H1 (cell line): ENCODE results near the gene MAPK1. TPM values are rescaled to one million over a fixed set of nuclear protein-coding genes. Genes with fewer than 3 reads are reported as not detected.

Experiments
- CTCF ChIA-PET: fragments of 300-600 bp; sonication (Branson Sonifier 250); formaldehyde crosslinking; loops from one replicate; lab custom pipeline; 2021; ENCODE audit not compliant: partially characterized antibody; lab: Charles Lee
- POLR2A ChIA-PET: fragments of 300-600 bp; sonication (Branson Sonifier 250); formaldehyde crosslinking; loops from one replicate; lab custom pipeline; 2021; ENCODE audit warnings: inconsistent platforms; ENCODE audit not compliant: partially characterized antibody; lab: Charles Lee
- DNase-seq, 2 experiments: peaks; one replicate each; pipeline versions ENCODE4 v3.0.0 to v3.0.0-alpha.2; 2010 to 2022; ENCODE audit warnings: low spot score in 2 of 2, low read depth in 1 of 2, mixed read lengths in 1 of 2
- FAIRE-seq: peaks from 2 replicates; lab custom pipeline; 2011; peaks lifted over from hg19 to GRCh38; lab: Jason Lieb, UNC
- H2AFZ ChIP-seq: 2 replicates; pipeline ENCODE4 v1.8.1; 2012; ENCODE audit warnings: low read length, inconsistent platforms
- H2AK5ac ChIP-seq: 2 replicates; pipeline ENCODE4 v1.6.1; 2013; ENCODE audit warnings: low read depth, low read length
- H2BK120ac ChIP-seq: replicated peaks from 2 replicates; pipeline ENCODE3; 2013; ENCODE audit warnings: low read depth, low read length, inconsistent platforms
- H2BK12ac ChIP-seq: 2 replicates; pipeline ENCODE4 v1.6.1; 2013; ENCODE audit warnings: low read depth, low read length
- H2BK15ac ChIP-seq: 2 replicates; pipeline ENCODE4 v1.6.1; 2013; ENCODE audit warnings: low read length
- H2BK20ac ChIP-seq: 2 replicates; pipeline ENCODE4 v1.6.1; 2013; ENCODE audit warnings: low read length
- H2BK5ac ChIP-seq: 2 replicates; pipeline ENCODE4 v1.6.1; 2013; ENCODE audit warnings: low read depth, low read length
- H3K14ac ChIP-seq: 2 replicates; pipeline ENCODE4 v1.6.1; 2013; ENCODE audit warnings: inconsistent platforms; ENCODE audit not compliant: insufficient read length
- H3K18ac ChIP-seq: 2 replicates; pipeline ENCODE4 v1.6.1; 2013; ENCODE audit warnings: low read length; ENCODE audit errors: extremely low read depth
- H3K23ac ChIP-seq: 2 replicates; pipeline ENCODE4 v1.6.1; 2013; ENCODE audit warnings: inconsistent platforms; ENCODE audit not compliant: insufficient read length
- H3K23me2 ChIP-seq: 2 replicates; pipeline ENCODE4 v1.6.1; 2013; ENCODE audit warnings: low read depth, low read length
- H3K27ac ChIP-seq: 2 replicates; pipeline ENCODE4 v1.6.1; 2011; ENCODE audit warnings: low read depth, low read length, inconsistent platforms
- H3K27me3 ChIP-seq, 4 experiments: replicated peaks in 1 of 4; 1 replicate in 1 of 4; 2 replicates in 3 of 4; pipeline versions ENCODE4 v1.6.1 to v1.8.1; 2011 to 2013; ENCODE audit warnings: low read length in 3 of 4, mild to moderate bottlenecking in 3 of 4, inconsistent platforms in 2 of 4, mixed read lengths in 2 of 4, moderate library complexity in 1 of 4; ENCODE audit not compliant: control insufficient read depth in 3 of 4, insufficient read depth in 3 of 4; ENCODE audit errors: extremely low read depth in 1 of 4
- H3K36me3 ChIP-seq, 4 experiments: 2 replicates each; pipeline versions ENCODE4 v1.6.1 to v1.8.1; 2011 to 2013; ENCODE audit warnings: mild to moderate bottlenecking in 4 of 4, low read length in 3 of 4, moderate library complexity in 2 of 4, control low read depth in 1 of 4, inconsistent platforms in 1 of 4; ENCODE audit not compliant: insufficient read depth in 4 of 4, control insufficient read depth in 2 of 4
- H3K4ac ChIP-seq: replicated peaks from 2 replicates; pipeline ENCODE3; 2013; ENCODE audit warnings: low read length, low read depth, mixed read lengths, inconsistent platforms; ENCODE audit not compliant: insufficient read length
- H3K4me1 ChIP-seq, 4 experiments: replicated peaks in 1 of 4; 1 replicate in 1 of 4; 2 replicates in 3 of 4; pipeline versions ENCODE4 v1.6.1 to v1.8.1; 2011 to 2013; ENCODE audit warnings: low read length in 3 of 4, inconsistent platforms in 2 of 4, mixed read lengths in 1 of 4; ENCODE audit not compliant: insufficient read depth in 4 of 4, control insufficient read depth in 3 of 4
- H3K4me2 ChIP-seq, 2 experiments: 2 replicates each; pipeline versions ENCODE4 v1.6.1 to v1.8.1; 2011 to 2013; ENCODE audit warnings: low read depth in 2 of 2, low read length in 2 of 2, control low read depth in 1 of 2, inconsistent platforms in 1 of 2, mild to moderate bottlenecking in 1 of 2; ENCODE audit not compliant: insufficient read depth in 1 of 2
- H3K4me3 ChIP-seq, 4 experiments: fragments of 200-600, 300-600 bp in 1 of 4; sonication (generic), shearing (Covaris generic), sonication (Bioruptor Twin) in 1 of 4; 2 replicates each; pipeline versions ENCODE4 v1.5.1 to v1.8.1; 2011 to 2016; ENCODE audit warnings: low read length in 4 of 4, low read depth in 3 of 4, control low read depth in 2 of 4, inconsistent platforms in 2 of 4, mild to moderate bottlenecking in 2 of 4, mixed read lengths in 1 of 4, moderate library complexity in 1 of 4; ENCODE audit not compliant: insufficient read depth in 2 of 4; ENCODE audit errors: extremely low read depth in 1 of 4
- H3K56ac ChIP-seq: replicated peaks from 2 replicates; pipeline ENCODE3; 2013; ENCODE audit warnings: low read depth, mild to moderate bottlenecking, mixed read lengths, low read length, inconsistent platforms; ENCODE audit not compliant: insufficient read length
- H3K79me1 ChIP-seq: 2 replicates; pipeline ENCODE4 v1.6.1; 2013; ENCODE audit warnings: low read depth, low read length, control low read depth
- H3K79me2 ChIP-seq, 2 experiments: 2 replicates each; pipeline versions ENCODE4 v1.6.1 to v1.8.1; 2012 to 2013; ENCODE audit warnings: low read length in 2 of 2, mild to moderate bottlenecking in 2 of 2, inconsistent platforms in 1 of 2; ENCODE audit not compliant: insufficient read depth in 2 of 2, control insufficient read depth in 1 of 2
- H3K9ac ChIP-seq, 4 experiments: replicated peaks in 1 of 4; 1 replicate in 1 of 4; 2 replicates in 3 of 4; pipeline versions ENCODE4 v1.6.1 to v1.8.1; 2011 to 2013; ENCODE audit warnings: low read depth in 3 of 4, low read length in 3 of 4, control low read depth in 2 of 4, mild to moderate bottlenecking in 2 of 4, moderate library complexity in 2 of 4, inconsistent platforms in 1 of 4; ENCODE audit errors: extremely low read depth in 1 of 4
- H3K9me3 ChIP-seq, 2 experiments: 2 replicates each; pipeline versions ENCODE4 v1.6.1 to v1.8.1; 2012 to 2013; ENCODE audit warnings: mild to moderate bottlenecking in 2 of 2, moderate library complexity in 2 of 2, control low read depth in 1 of 2, inconsistent platforms in 1 of 2, low read depth in 1 of 2, low read length in 1 of 2, mixed read lengths in 1 of 2; ENCODE audit not compliant: insufficient read depth in 2 of 2
- H4K20me1 ChIP-seq, 2 experiments: replicated peaks in 1 of 2; 2 replicates each; pipeline versions ENCODE3 to v1.8.1; 2011 to 2013; ENCODE audit warnings: inconsistent platforms in 2 of 2, low read length in 2 of 2, mild to moderate bottlenecking in 1 of 2; ENCODE audit not compliant: insufficient read depth in 2 of 2, control insufficient read depth in 1 of 2
- H4K5ac ChIP-seq: 2 replicates; pipeline ENCODE4 v1.6.1; 2013; ENCODE audit warnings: low read length, low read depth, mixed read lengths, inconsistent platforms; ENCODE audit not compliant: insufficient read length
- H4K8ac ChIP-seq: 2 replicates; pipeline ENCODE4 v1.8.0; 2013; ENCODE audit warnings: mild to moderate bottlenecking, moderate library complexity, low read length, inconsistent platforms; ENCODE audit not compliant: insufficient read depth; ENCODE audit errors: extremely low read depth
- H4K91ac ChIP-seq: replicated peaks from 2 replicates; pipeline ENCODE3; 2013; ENCODE audit warnings: low read length, mixed read lengths, inconsistent platforms; ENCODE audit not compliant: insufficient read length
- POU5F1 ChIP-seq: IDR thresholded peaks from 2 replicates; pipeline ENCODE4 v1.6.1; 2011; ENCODE audit warnings: low read depth, mild to moderate bottlenecking, low read length, moderate library complexity
- WGBS, 2 experiments: shearing (Covaris generic) in 1 of 2; methylation state at CpG; one replicate each; pipeline versions ENCODE4 v1.1.6 to v1.1.7; 2013 to 2015; ENCODE audit warnings: low lambda C conversion rate in 2 of 2, mixed read lengths in 2 of 2, inconsistent platforms in 1 of 2, low coverage in 1 of 2, missing lambda C conversion rate in 1 of 2; ENCODE audit not compliant: insufficient replicate concordance in 2 of 2, insufficient coverage in 1 of 2, insufficient read length in 1 of 2; ENCODE audit errors: extremely low coverage in 1 of 2, missing lambda C conversion rate in 1 of 2; 5-methylcytosine and 5-hydroxymethylcytosine counted together
- polyA plus RNA-seq, 7 experiments: library from polyadenylated mRNA; depleted of rRNA in 3 of 7; stranded (reverse) in 5 of 7; unstranded in 2 of 7; fragments of >200 nt in 5 of 7; fragments of 200-250 nt in 2 of 7; gene quantifications; 1 replicate in 5 of 7; 2 replicates in 1 of 7; 4 replicates in 1 of 7; pipeline versions ENCODE4 v1.2.1 to v1.2.3, GENCODE V29; 2011 to 2013; ENCODE audit warnings: missing spikeins in 2 of 7, mixed read lengths in 2 of 7
- small RNA-seq: library from polyadenylated mRNA; stranded (forward); fragments of <200 nt; extraction: miRNeasy Mini kit (QIAGEN cat#:217004); gene quantifications from one replicate; pipeline ENCODE3, GENCODE V24; 2013; ENCODE audit not compliant: insufficient read depth
- total RNA-seq: library from RNA; stranded (reverse); fragmentation: NEBNext Ultra II Directional; extraction: Animal tissue kit (Norgen Biotek cat#: 25700); gene quantifications from 2 replicates; pipeline ENCODE4 v1.2.1, GENCODE V29; 2021

MAPK1 gene
- total and polyA plus RNA-seq, 2 of the 8 experiments (the other 6 are each of a cell fraction or from before 2014, with no cell fraction given), result 28.1 to 101 TPM

DNA sequence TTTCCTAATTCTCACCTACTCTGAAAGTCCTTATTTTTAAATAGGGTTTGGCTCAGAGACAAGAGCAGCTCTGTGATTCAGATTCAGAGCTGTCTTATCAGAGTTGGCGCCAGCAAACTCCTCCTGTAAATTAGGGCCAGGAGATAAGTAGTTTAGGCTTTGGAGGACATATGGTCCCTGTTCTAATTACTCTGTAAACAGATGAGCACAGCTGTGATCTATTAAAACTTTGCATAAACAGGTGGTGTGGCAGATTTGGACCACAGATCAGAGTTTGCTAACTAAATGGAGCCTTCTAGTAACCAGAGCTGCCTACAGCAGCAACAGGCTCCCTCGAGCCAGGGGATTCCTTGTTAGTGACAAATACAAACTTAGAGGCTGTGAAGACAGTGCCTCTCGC is 159.8 kb downstream of the MAPK1 start:
- Histone ChIP-seq H4K20me1 (peaks cover 0 to 8% of the 10 kb centered on the region in 2 experiments), H2BK12ac (no peak overlapping the region), H3K14ac (no peak overlapping the region), H3K79me2 (no peaks in the 10 kb centered on the region), H3K79me1 (no peaks in the 10 kb centered on the region), H2AFZ (no peak overlapping the region), H3K4me3 (no peak overlapping the region), H3K36me3 (peaks cover 0 to 5% (median 3%) of the 10 kb centered on the region in 4 experiments; a peak in 2 of 8 replicates), H2BK20ac (no peak overlapping the region), H4K5ac (no peak overlapping the region), H3K4me1 (no peaks in the 10 kb centered on the region), H3K4ac (no peak overlapping the region), H3K23ac (no peak overlapping the region), H3K27ac (no peak overlapping the region), H2BK15ac (no peak overlapping the region), H3K27me3 (no peaks in the 10 kb centered on the region), H2BK120ac (no peak overlapping the region), H4K8ac (no peak overlapping the region), H3K56ac (no peak overlapping the region), H4K91ac (no peak overlapping the region), H3K23me2 (no peaks in the 10 kb centered on the region), H3K18ac (no peak overlapping the region), H2BK5ac (no peak overlapping the region), H2AK5ac (no peak overlapping the region), H3K9ac (peak overlapping the region in 1 of 4 experiments; percentile 14; a peak in 1 of 7 replicates), H3K4me2 (no peak overlapping the region), H3K9me3 (no peaks in the 10 kb centered on the region)
- FAIRE-seq (no peak), DNase-seq (no peak)
- ChIA-PET POLR2A (interaction anchor here (1.2 to 1.4 kb wide), 2 partner anchors 9 to 27 kb away, joined by 3 to 6 read pairs; no protein-coding TSS in a partner anchor), CTCF (interaction anchor here (1.1 to 2.7 kb wide), 4 partner anchors 9 to 245 kb away, joined by 3 to 13 read pairs (median 4); no protein-coding TSS in a partner anchor)
- TF ChIP-seq POU5F1, result no peak
- 93% methylated on average over 3 of the region's 3 CpGs; no CpG with 5 or more reads in 1 of the 2 experiments for WGBS, 2 experiments

Small RNA genes within 50 kb of the gene (small RNA-seq; reads per million reads assigned to genes)
- gene RN7SL280P (not detected), gene RNA5SP493 (not detected)

Other genes with a start within 250 kb of the MAPK1 start
- 36.5 and 36.7 TPM in 2 replicates for gene YDJC, start 237.6 kb downstream of the MAPK1 start, total RNA-seq
- gene YDJC, start 237.6 kb downstream of the MAPK1 start, polyA plus RNA-seq (2011; rRNA removed), result 45.2 and 77.7 TPM in 2 replicates
- not detected in 2 replicates for gene CCDC116, start 234.9 kb downstream of the MAPK1 start, total RNA-seq
- 0.08 and 0.14 TPM in 2 replicates for gene CCDC116, start 234.9 kb downstream of the MAPK1 start, polyA plus RNA-seq (2011; rRNA removed)
- 51.1 and 54.5 TPM in 2 replicates for gene SDF2L1, start 225.3 kb downstream of the MAPK1 start, total RNA-seq
- gene SDF2L1, start 225.3 kb downstream of the MAPK1 start, polyA plus RNA-seq (2011; rRNA removed), result 59.6 and 75.4 TPM in 2 replicates
- gene PPIL2, start 201.6 kb downstream of the MAPK1 start, total RNA-seq, result 34.4 and 37.7 TPM in 2 replicates
- gene PPIL2, start 201.6 kb downstream of the MAPK1 start, polyA plus RNA-seq (2011; rRNA removed), result 34.6 and 46.4 TPM in 2 replicates
- gene YPEL1, start 131.9 kb downstream of the MAPK1 start, total RNA-seq, result 6.7 and 7.6 TPM in 2 replicates
- gene YPEL1, start 131.9 kb downstream of the MAPK1 start, polyA plus RNA-seq (2011; rRNA removed), result 5.9 and 6.0 TPM in 2 replicates
- 21.9 and 22.8 TPM in 2 replicates for gene PPM1F, start 85.2 kb upstream of the MAPK1 start, total RNA-seq
- 12.4 and 17.7 TPM in 2 replicates for gene PPM1F, start 85.2 kb upstream of the MAPK1 start, polyA plus RNA-seq (2011; rRNA removed)
- gene TOP3B, start 115.1 kb upstream of the MAPK1 start, total RNA-seq, result 49.3 and 52.8 TPM in 2 replicates
- 30.4 and 45.6 TPM in 2 replicates for gene TOP3B, start 115.1 kb upstream of the MAPK1 start, polyA plus RNA-seq (2011; rRNA removed)